ENCODE measurements around the gene ST3GAL2. TPM values are rescaled to one million over a fixed set of nuclear protein-coding genes. Genes with fewer than 3 reads are reported as not detected.
"Not testable (repeated sequence)": the region's sequence is repeated elsewhere in the genome, so short reads cannot be mapped to it uniquely, and the experiment has no call there.

Gene ST3GAL2
- total and polyA plus RNA-seq, 5 donors, result 13.3 to 21.3 (median 18.9) TPM

DNA sequence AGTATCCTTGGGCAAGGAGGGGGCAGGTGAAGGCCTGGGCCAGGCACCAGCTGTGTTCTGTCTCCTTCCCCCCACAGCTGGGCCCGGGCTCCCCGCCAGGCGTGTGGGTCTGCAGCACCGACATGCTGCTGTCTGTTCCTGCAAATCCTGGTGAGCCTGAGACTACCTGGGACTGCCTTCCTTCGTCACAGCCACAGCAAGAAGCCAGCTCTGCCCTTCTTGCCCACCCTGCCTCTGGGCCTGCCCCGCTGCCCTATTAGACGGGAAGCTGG lies 27.8 kb upstream of the ST3GAL2 start:
- ATAC-seq, result no peak
- intact Hi-C loops (cut with DNase I), result no loop called here
- Histone ChIP-seq H3K27me3 (ENCODE audit: control insufficient read depth, insufficient read depth) (no peaks in the 10 kb centered on the region), H3K27ac (ENCODE audit: low read length) (no peak overlapping the region), H3K9me3 (ENCODE audit: control insufficient read depth, low read length) (no peaks in the 10 kb centered on the region), H3K4me1 (ENCODE audit: control insufficient read depth, insufficient read depth, low read length) (no peaks in the 10 kb centered on the region), H3K4me3 (ENCODE audit: low read length) (no peak overlapping the region)
- WGBS, result 77% methylated on average over 7 of the region's 7 CpGs
- no peak for DNase-seq

GRCh38 chr16:70465999-70466804 lies 27.3 kb upstream of the ST3GAL2 start:
- Histone ChIP-seq H3K27me3 (ENCODE audit: control insufficient read depth, insufficient read depth) (no peaks in the 10 kb centered on the region), H3K4me3 (ENCODE audit: low read length) (no peak overlapping the region), H3K9me3 (ENCODE audit: control insufficient read depth, low read length) (no peaks in the 10 kb centered on the region), H3K4me1 (ENCODE audit: control insufficient read depth, insufficient read depth, low read length) (no peaks in the 10 kb centered on the region), H3K27ac (ENCODE audit: low read length) (no peak overlapping the region)
- intact Hi-C loops (cut with DNase I), result no loop called here
- ATAC-seq (no peak), DNase-seq (no peak)
- WGBS, result 90% methylated on average over 13 of the region's 13 CpGs

DNA sequence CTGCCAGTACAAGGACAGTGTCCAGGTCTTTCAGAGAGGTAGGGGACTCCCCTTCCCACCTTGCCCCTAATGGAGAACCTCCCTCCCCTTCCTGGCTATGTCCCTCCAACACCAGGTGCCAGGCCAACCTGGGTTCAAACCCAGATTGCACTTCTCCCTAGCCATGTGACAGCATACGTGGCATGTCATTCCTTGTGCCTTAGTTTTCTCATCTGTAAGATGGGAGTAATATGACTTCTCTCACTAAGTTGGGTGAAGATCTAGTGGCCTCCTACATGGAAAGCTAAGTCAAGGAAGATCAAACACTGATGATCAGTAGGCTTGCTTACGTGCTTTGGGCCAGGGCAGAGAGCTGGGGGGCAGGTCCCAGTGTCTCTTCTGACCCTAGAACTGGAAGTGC lies 24.3 kb upstream of the ST3GAL2 start:
- 96% methylated on average over 2 of the region's 2 CpGs for WGBS
- no peaks in the 10 kb centered on the region for H3K9me3 ChIP-seq (ENCODE audit: control insufficient read depth, low read length)
- DNase-seq (no peak), ATAC-seq (no peak)
- H3K27me3 ChIP-seq (ENCODE audit: control insufficient read depth, insufficient read depth), result no peaks in the 10 kb centered on the region
- H3K27ac ChIP-seq (ENCODE audit: low read length), result no peak overlapping the region
- no peak overlapping the region for H3K4me3 ChIP-seq (ENCODE audit: low read length)
- H3K4me1 ChIP-seq (ENCODE audit: control insufficient read depth, insufficient read depth, low read length), result no peaks in the 10 kb centered on the region
- intact Hi-C loops (cut with DNase I), result no loop called here

DNA sequence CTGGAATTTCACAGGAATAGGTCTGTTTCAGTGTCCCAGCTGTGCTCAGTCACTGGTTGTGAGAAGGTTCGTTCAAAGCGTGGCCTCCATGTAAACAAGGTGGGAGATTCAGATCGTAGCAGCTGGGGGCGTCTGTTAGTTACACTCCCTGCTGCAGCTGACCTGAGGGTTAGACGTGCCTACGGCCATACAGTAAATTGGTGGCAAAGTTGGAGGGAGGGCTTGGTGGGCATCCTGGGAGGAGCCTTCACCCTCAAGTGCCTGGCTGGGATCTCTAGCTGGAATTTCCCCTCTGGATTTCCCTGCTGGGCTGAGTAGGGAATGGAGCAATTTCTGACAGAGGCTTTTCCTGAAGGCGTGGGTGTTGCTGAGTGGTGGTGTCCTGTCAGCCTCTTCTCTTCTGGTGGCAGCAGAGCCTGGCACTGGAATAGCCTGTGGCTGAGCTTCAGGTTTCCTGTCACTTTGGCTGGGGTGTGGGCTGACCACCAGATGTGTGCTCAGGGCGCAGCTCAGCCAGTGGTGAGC lies 21.9 kb upstream of the ST3GAL2 start:
- intact Hi-C loops (cut with DNase I), result no loop called here
- peak; percentile 87 to 92 for ATAC-seq

GRCh38 chr16:70457446-70458166 lies 18.7 kb upstream of the ST3GAL2 start:
- DNase-seq (no peak), ATAC-seq (no peak)
- H3K27me3 ChIP-seq (ENCODE audit: control insufficient read depth, insufficient read depth), result no peaks in the 10 kb centered on the region
- no peak overlapping the region for H3K4me3 ChIP-seq (ENCODE audit: low read length)
- no peaks in the 10 kb centered on the region for H3K9me3 ChIP-seq (ENCODE audit: control insufficient read depth, low read length)
- no peak overlapping the region for H3K27ac ChIP-seq (ENCODE audit: low read length)
- WGBS, result 92% methylated on average over 5 of the region's 5 CpGs
- intact Hi-C loops (cut with DNase I), result no loop called here
- H3K4me1 ChIP-seq (ENCODE audit: control insufficient read depth, insufficient read depth, low read length), result no peaks in the 10 kb centered on the region

More for the DNA sequence above, 21.9 kb upstream of the ST3GAL2 start:
- no peaks in the 10 kb centered on the region for H3K9me3 ChIP-seq (ENCODE audit: control insufficient read depth, low read length)
- no peaks in the 10 kb centered on the region for H3K27me3 ChIP-seq (ENCODE audit: control insufficient read depth, insufficient read depth)
- peak overlapping the region; percentile 69 for H3K27ac ChIP-seq (ENCODE audit: low read length)
- DNase-seq, result no peak
- no peaks in the 10 kb centered on the region for H3K4me1 ChIP-seq (ENCODE audit: control insufficient read depth, insufficient read depth, low read length)
- no peak overlapping the region for H3K4me3 ChIP-seq (ENCODE audit: low read length)
- 43% methylated on average over 8 of the region's 8 CpGs for WGBS

GRCh38 chr16:70455910-70456309 lies 17.0 kb upstream of the ST3GAL2 start:
- no peaks in the 10 kb centered on the region for H3K27me3 ChIP-seq (ENCODE audit: control insufficient read depth, insufficient read depth)
- no peak overlapping the region for H3K4me3 ChIP-seq (ENCODE audit: low read length)
- DNase-seq (peak in 2 of 3 donors; percentile 18 to 27), ATAC-seq (no peak)
- H3K27ac ChIP-seq (ENCODE audit: low read length), result no peak overlapping the region
- intact Hi-C loops (cut with DNase I), result no loop called here
- 87% methylated on average over 7 of the region's 7 CpGs for WGBS
- H3K9me3 ChIP-seq (ENCODE audit: control insufficient read depth, low read length), result no peaks in the 10 kb centered on the region
- H3K4me1 ChIP-seq (ENCODE audit: control insufficient read depth, insufficient read depth, low read length), result no peaks in the 10 kb centered on the region

GRCh38 chr16:70454222-70455034 lies 15.5 kb upstream of the ST3GAL2 start, which contains the start of gene FCSK:
FCSK (plus strand) TSS chr16:70454595; CDS start chr16:70463191, 8,596 bp downstream.
- H3K4me1 ChIP-seq (ENCODE audit: control insufficient read depth, insufficient read depth, low read length), result no peaks in the 10 kb centered on the region
- ATAC-seq (peak; percentile 91 to 95), DNase-seq (peak; percentile 68 to 87 (median 86))
- no peaks in the 10 kb centered on the region for H3K27me3 ChIP-seq (ENCODE audit: control insufficient read depth, insufficient read depth)
- no peaks in the 10 kb centered on the region for H3K9me3 ChIP-seq (ENCODE audit: control insufficient read depth, low read length)
- peak within 1 kb of the TSS; percentile 86 for H3K4me3 ChIP-seq (ENCODE audit: low read length)
- intact Hi-C loops (cut with DNase I), result no loop called here
- peak within 1 kb of the TSS; percentile 93 for H3K27ac ChIP-seq (ENCODE audit: low read length)
- WGBS, result under 1% methylated on average over 67 of the region's 67 CpGs

- intact Hi-C loops (cut with DNase I), result no loop called here
- under 1% methylated on average over 8 of the region's 8 CpGs for WGBS
- DNase-seq, result peak in 1 of 3 donors; percentile 4
- no peaks in the 10 kb centered on the region for H3K4me1 ChIP-seq (ENCODE audit: control insufficient read depth, insufficient read depth, low read length)
- no peak overlapping the region for H3K27ac ChIP-seq (ENCODE audit: low read length)
- peak; percentile 24 to 38 for ATAC-seq
- no peaks in the 10 kb centered on the region for H3K9me3 ChIP-seq (ENCODE audit: control insufficient read depth, low read length)
- H3K27me3 ChIP-seq (ENCODE audit: control insufficient read depth, insufficient read depth), result no peaks in the 10 kb centered on the region
- peak overlapping the region; percentile 86 for H3K4me3 ChIP-seq (ENCODE audit: low read length)
Measured at GRCh38 chr16:70453892-70454221, 15.0 kb upstream of the ST3GAL2 start.

GRCh38 chr16:70453117-70453891 lies 14.4 kb upstream of the ST3GAL2 start:
- intact Hi-C loops (cut with DNase I), result no loop called here
- Histone ChIP-seq H3K27ac (ENCODE audit: low read length) (no peak overlapping the region), H3K4me3 (ENCODE audit: low read length) (peak overlapping the region; percentile 86), H3K27me3 (ENCODE audit: control insufficient read depth, insufficient read depth) (no peaks in the 10 kb centered on the region), H3K9me3 (ENCODE audit: control insufficient read depth, low read length) (no peaks in the 10 kb centered on the region), H3K4me1 (ENCODE audit: control insufficient read depth, insufficient read depth, low read length) (no peaks in the 10 kb centered on the region)
- ATAC-seq, result no peak
- DNase-seq, result peak in 2 of 3 donors; percentile 21 to 35
- 98% methylated on average over 11 of the region's 11 CpGs for WGBS

- ATAC-seq; H3K4me3 ChIP-seq (ENCODE audit: low read length); intact Hi-C loops (cut with DNase I); H3K4me1 ChIP-seq (ENCODE audit: control insufficient read depth, insufficient read depth, low read length); H3K27ac ChIP-seq (ENCODE audit: low read length); H3K9me3 ChIP-seq (ENCODE audit: control insufficient read depth, low read length); H3K27me3 ChIP-seq (ENCODE audit: control insufficient read depth, insufficient read depth): not testable (repeated sequence)
- DNase-seq, result peak in 2 of 3 donors; percentile 37 to 51
- WGBS, result 33% methylated on average over 25 of the region's 25 CpGs
Measured at GRCh38 chr16:70451004-70451340, 12.1 kb upstream of the ST3GAL2 start.
